LNCaP clone FGC (cell line): ENCODE data around the gene PDGFRB.
"Not testable (repeated sequence)": the region's sequence is repeated elsewhere in the genome, so short reads cannot be mapped to it uniquely, and the experiment has no call there.

ENCODE experiments used
- DNase-seq: peaks from one replicate; pipeline ENCODE4 v3.0.0-alpha.2; 2011; ENCODE audit warnings: low read depth
- H3K4me3 ChIP-seq: 2 replicates; pipeline ENCODE4 v1.5.1; 2011; ENCODE audit warnings: mild to moderate bottlenecking, low read depth, low read length, control low read depth
- TF ChIP-seq, protein P1 (sequence below): IDR thresholded peaks from 2 replicates; pipeline ENCODE4 v1.5.1; 2012; ENCODE audit warnings: mild to moderate bottlenecking; ENCODE audit not compliant: control insufficient read depth, insufficient read depth; ENCODE audit errors: extremely low read depth

The PDGFRB gene

DNA sequence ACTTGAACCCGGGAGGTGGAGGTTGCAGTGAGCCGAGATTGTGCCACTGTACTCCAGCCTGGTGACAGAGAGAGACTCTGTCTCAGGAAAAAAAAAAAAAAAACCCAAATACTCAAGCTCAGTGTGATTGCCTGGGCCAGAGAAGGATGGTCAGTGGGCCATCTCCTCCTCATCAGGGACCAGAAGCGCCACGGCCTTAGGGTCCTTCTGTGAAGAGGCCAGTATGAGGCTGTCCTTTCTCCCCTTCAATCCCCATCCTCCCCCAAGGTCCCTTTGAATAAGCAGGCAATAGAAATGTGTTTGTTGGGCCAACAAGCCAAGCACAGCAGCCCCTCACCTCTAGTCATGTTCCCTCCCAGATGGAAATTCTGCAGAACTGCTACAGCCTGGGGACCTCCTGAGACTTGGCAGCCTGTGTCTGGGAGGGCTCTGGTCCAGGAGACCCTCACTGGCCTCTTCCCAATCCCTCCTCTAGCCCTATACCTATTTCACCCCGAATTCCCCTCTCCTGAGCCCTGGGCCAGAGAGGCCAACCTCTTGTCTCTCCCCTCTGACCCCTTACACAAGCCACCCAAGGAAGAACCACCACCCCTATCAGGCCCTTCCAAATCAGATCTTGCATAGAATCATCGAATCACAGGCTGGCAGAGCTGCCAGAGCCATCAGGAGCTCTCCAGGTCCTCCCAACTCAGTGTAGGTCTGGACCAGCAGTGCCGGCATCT lies 70.3 kb downstream of the PDGFRB start:
- no peak overlapping the region for H3K4me3 ChIP-seq
- no peak for DNase-seq
- TF ChIP-seq, protein P1, sequence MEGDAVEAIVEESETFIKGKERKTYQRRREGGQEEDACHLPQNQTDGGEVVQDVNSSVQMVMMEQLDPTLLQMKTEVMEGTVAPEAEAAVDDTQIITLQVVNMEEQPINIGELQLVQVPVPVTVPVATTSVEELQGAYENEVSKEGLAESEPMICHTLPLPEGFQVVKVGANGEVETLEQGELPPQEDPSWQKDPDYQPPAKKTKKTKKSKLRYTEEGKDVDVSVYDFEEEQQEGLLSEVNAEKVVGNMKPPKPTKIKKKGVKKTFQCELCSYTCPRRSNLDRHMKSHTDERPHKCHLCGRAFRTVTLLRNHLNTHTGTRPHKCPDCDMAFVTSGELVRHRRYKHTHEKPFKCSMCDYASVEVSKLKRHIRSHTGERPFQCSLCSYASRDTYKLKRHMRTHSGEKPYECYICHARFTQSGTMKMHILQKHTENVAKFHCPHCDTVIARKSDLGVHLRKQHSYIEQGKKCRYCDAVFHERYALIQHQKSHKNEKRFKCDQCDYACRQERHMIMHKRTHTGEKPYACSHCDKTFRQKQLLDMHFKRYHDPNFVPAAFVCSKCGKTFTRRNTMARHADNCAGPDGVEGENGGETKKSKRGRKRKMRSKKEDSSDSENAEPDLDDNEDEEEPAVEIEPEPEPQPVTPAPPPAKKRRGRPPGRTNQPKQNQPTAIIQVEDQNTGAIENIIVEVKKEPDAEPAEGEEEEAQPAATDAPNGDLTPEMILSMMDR = no peak

DNA sequence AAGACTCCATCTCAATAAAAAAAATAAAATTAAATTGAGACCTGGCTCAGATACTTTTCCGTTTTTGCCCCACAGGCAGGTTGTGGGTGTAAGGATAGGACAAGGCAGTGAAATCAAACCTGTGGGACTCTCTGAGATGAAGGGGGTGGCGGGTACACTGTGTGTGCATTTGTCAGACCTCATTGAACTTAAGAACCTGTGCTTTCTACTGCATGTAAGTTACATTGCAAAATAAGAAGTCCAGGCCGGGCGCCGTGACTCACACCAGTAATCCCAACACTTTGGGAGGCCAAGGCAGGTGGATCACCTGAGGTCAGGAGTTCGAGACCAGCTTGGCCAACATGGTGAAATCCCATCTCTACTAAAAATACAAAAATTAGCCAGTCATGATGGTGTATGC lies 70.9 kb downstream of the PDGFRB start:
- H3K4me3 ChIP-seq, DNase-seq: not testable (repeated sequence)

DNA sequence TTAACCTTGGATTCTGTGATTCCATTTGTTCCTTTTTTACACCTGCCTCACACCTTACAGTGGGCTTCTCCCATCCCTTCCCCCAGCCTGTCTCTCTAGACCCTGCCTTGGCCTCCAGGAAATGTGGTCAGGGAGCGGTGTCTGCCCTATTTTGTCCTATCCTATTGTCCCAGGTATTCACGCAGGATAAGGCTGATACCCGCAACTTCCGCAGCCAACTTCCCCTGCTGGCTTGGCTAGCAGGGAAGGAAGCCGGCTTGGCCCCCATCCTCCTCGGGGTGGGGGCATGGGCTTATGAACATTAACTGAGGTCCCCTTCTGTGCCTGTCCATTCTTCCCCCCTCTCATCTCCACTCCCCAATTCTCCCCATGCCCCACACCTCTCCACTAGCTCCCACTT lies 72.8 kb downstream of the PDGFRB start:
- no peak overlapping the region for H3K4me3 ChIP-seq
- DNase-seq = no peak
- TF ChIP-seq, protein P1 = no peak

- TF ChIP-seq, protein P1 = no peak
- no peak for DNase-seq
- no peak overlapping the region for H3K4me3 ChIP-seq
Observed at GRCh38 chr5:150082374-150082773, 73.3 kb downstream of the PDGFRB start.

DNA sequence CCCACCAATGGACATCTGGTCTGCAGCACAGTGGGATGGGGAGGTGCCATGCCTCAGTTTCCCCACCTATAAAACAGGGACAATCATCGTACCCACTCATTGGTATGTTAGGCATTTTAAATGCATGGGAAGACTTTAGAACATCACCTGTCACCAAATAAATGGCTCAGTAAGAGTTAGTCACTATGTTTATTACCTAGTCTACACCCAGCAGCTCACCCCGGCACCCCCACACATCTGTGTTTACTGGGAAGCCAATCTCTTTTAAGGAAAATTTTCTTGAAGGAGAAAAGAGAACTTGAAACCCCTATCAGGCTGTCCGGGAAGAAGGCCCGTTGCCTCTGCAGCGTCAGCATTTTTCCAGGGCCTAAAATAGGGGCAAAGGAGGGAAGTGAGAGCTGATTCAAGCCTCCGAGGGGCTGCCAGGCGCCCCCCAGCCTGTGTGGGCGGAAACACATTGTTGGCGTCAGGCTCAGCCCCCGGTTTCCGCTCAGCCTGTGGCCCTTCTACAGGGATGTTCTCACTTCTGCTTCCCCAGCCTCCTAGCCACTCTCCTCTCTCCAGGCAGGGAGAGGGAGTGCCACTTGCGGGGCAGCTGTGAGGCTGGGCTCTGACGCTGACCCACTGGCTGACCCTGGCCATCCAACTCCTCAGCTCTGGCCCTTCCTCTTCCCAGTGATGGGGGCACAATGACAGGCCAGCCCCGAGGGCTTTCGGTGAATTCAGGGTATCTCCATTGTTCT lies 73.9 kb downstream of the PDGFRB start:
- DNase-seq = no peak
- no peak overlapping the region for H3K4me3 ChIP-seq
- TF ChIP-seq, protein P1 = no peak

DNA sequence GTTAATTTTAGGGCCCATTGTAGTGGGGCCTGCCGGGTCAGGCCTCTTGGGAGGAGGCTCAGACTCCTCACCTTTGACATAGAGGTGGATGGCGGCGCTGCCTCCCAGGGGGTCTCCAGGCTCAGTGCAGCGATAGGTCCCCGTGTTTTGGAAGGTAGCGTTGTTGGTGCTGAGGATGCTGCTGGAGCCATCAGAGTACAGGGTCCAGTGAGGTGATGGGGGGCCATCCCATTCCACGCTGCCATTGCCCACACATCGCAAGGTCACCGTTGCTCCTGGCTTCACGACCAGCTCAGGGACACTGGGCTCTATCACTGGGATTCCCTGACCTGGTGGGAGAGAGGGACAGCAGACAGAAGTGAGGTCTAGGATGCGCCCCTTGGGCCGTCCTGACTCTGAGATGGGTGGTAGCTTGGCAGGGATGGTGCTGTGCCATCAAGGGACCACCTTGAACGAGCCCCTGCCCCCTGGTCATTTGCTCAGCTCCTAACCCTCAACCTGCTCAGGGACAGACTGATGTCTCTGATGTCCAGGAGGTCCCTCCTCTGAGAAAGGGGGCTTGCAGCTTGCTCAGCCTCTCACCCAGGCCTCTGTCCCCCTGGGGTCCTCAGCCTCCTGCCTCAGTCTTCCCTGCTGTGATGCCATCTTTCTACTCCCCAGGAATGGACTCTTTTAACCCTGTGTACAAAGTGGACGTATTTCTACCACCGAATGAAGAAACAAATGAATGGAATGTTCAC lies 74.8 kb downstream of the PDGFRB start:
- TF ChIP-seq, protein P1 = no peak
- no peak overlapping the region for H3K4me3 ChIP-seq
- no peak for DNase-seq

GRCh38 chr5:150079909-150080461 lies 75.7 kb downstream of the PDGFRB start:
- TF ChIP-seq, protein P1 = no peak
- no peak overlapping the region for H3K4me3 ChIP-seq
- DNase-seq = no peak
